Liver (tissue), 9 donors: ENCODE measurements around the gene SEPHS1. TPM values are rescaled to one million over a fixed set of nuclear protein-coding genes. Genes with fewer than 3 reads are reported as not detected.

Experiments
- DNase-seq: peaks from one replicate; pipeline ENCODE4 v3.0.0-alpha.2; 2017; ENCODE audit warnings: low spot score
- H3K27ac ChIP-seq, 2 donors: one replicate each; pipeline ENCODE4 v1.7.0; 2013; ENCODE audit warnings: inconsistent platforms in 2 of 2, low read length in 2 of 2, control low read depth in 1 of 2, low read depth in 1 of 2, mild to moderate bottlenecking in 1 of 2
- H3K27me3 ChIP-seq, 4 donors: one replicate each; pipeline versions ENCODE4 v1.6.1 to v1.7.0; 2013; ENCODE audit warnings: low read length in 3 of 4, inconsistent platforms in 1 of 4, mild to moderate bottlenecking in 1 of 4, moderate library complexity in 1 of 4; ENCODE audit not compliant: control insufficient read depth in 4 of 4, insufficient read depth in 4 of 4
- H3K36me3 ChIP-seq, 4 donors: one replicate each; pipeline versions ENCODE4 v1.6.1 to v1.7.0; 2013; ENCODE audit warnings: low read length in 3 of 4, mild to moderate bottlenecking in 3 of 4, low read depth in 1 of 4, moderate library complexity in 1 of 4; ENCODE audit not compliant: control insufficient read depth in 4 of 4, insufficient read depth in 3 of 4
- H3K4me1 ChIP-seq, 4 donors: one replicate each; pipeline versions ENCODE4 v1.6.1 to v1.7.0; 2013; ENCODE audit warnings: low read length in 3 of 4, mild to moderate bottlenecking in 3 of 4, moderate library complexity in 1 of 4; ENCODE audit not compliant: control insufficient read depth in 4 of 4, insufficient read depth in 4 of 4
- H3K4me3 ChIP-seq, 3 donors: one replicate each; pipeline versions ENCODE4 v1.6.1 to v1.7.0; 2013; ENCODE audit warnings: low read length in 3 of 3, control low read depth in 1 of 3, low read depth in 1 of 3, mild to moderate bottlenecking in 1 of 3
- H3K9ac ChIP-seq, 2 donors: one replicate each; pipeline ENCODE4 v1.7.0; 2013; ENCODE audit warnings: low read length in 2 of 2, mild to moderate bottlenecking in 2 of 2, moderate library complexity in 2 of 2, control low read depth in 1 of 2, low read depth in 1 of 2
- H3K9me3 ChIP-seq, 4 donors: one replicate each; pipeline versions ENCODE4 v1.6.1 to v1.7.0; 2013; ENCODE audit warnings: low read length in 3 of 4; ENCODE audit not compliant: control insufficient read depth in 4 of 4
- ATF3 ChIP-seq: IDR thresholded peaks from 2 replicates; pipeline ENCODE4 v1.6.1; 2016; ENCODE audit warnings: antibody characterized with exemption
- CTCF ChIP-seq: fragments of 150-350 bp; IDR thresholded peaks from 2 replicates; pipeline ENCODE4 v1.5.1; 2017; ENCODE audit warnings: improper control_type of control experiment, low read depth, low read length; ENCODE audit not compliant: missing input control
- EGR1 ChIP-seq, 2 donors: IDR thresholded peaks; 2 replicates each; pipeline ENCODE4 v1.6.1; 2016 to 2018; ENCODE audit warnings: antibody characterized with exemption in 2 of 2, low read depth in 2 of 2
- FOXA1 ChIP-seq: IDR thresholded peaks from 2 replicates; pipeline ENCODE4 v1.6.1; 2016; ENCODE audit warnings: antibody characterized with exemption
- FOXA2 ChIP-seq: IDR thresholded peaks from 2 replicates; pipeline ENCODE4 v1.6.1; 2016; ENCODE audit warnings: antibody characterized with exemption
- GABPA ChIP-seq, 2 donors: IDR thresholded peaks in 1 of 2; conservative IDR thresholded peaks in 1 of 2; 2 replicates each; pipeline ENCODE4 v1.6.1; 2016; ENCODE audit warnings: antibody characterized with exemption in 2 of 2, mild to moderate bottlenecking in 1 of 2, moderate library complexity in 1 of 2
- HNF4A ChIP-seq, 2 donors: conservative IDR thresholded peaks; 2 replicates each; pipeline ENCODE4 v1.6.1; 2016; ENCODE audit warnings: antibody characterized with exemption in 2 of 2, mild to moderate bottlenecking in 2 of 2
- HNF4G ChIP-seq: IDR thresholded peaks from 2 replicates; pipeline ENCODE4 v1.6.1; 2016; ENCODE audit warnings: antibody characterized with exemption
- JUND ChIP-seq, 2 donors: IDR thresholded peaks; 2 replicates each; pipeline ENCODE4 v1.6.1; 2016; ENCODE audit warnings: antibody characterized with exemption in 2 of 2
- MAX ChIP-seq: IDR thresholded peaks from 2 replicates; pipeline ENCODE4 v1.6.1; 2016; ENCODE audit warnings: antibody characterized with exemption
- NR2F2 ChIP-seq: IDR thresholded peaks from 2 replicates; pipeline ENCODE4 v1.6.1; 2016; ENCODE audit warnings: antibody characterized with exemption
- RAD21 ChIP-seq, 2 donors: IDR thresholded peaks; 2 replicates each; pipeline ENCODE4 v1.6.1; 2016; ENCODE audit warnings: antibody characterized with exemption in 2 of 2, mild to moderate bottlenecking in 2 of 2
- REST ChIP-seq: IDR thresholded peaks from 2 replicates; pipeline ENCODE4 v1.6.1; 2016; ENCODE audit warnings: antibody characterized with exemption, mild to moderate bottlenecking
- RXRA ChIP-seq, 2 donors: IDR thresholded peaks; 2 replicates each; pipeline ENCODE4 v1.6.1; 2017 to 2018; ENCODE audit warnings: antibody characterized with exemption in 2 of 2, mild to moderate bottlenecking in 1 of 2
- SP1 ChIP-seq: IDR thresholded peaks from 2 replicates; pipeline ENCODE4 v1.6.1; 2018; ENCODE audit warnings: antibody characterized with exemption, mild to moderate bottlenecking
- TAF1 ChIP-seq: conservative IDR thresholded peaks from 2 replicates; pipeline ENCODE4 v1.6.1; 2016; ENCODE audit warnings: antibody characterized with exemption, mild to moderate bottlenecking
- YY1 ChIP-seq: IDR thresholded peaks from 2 replicates; pipeline ENCODE4 v1.6.1; 2016; ENCODE audit warnings: antibody characterized with exemption, mild to moderate bottlenecking
- WGBS: extraction: QIAGEN DNeasy Blood & Tissue Kit; methylation state at CpG from one replicate; pipeline ENCODE4 v1.1.7; 2013; 5-methylcytosine and 5-hydroxymethylcytosine counted together
- polyA plus RNA-seq, 2 donors: library from polyadenylated mRNA; stranded (reverse) in 1 of 2; unstranded in 1 of 2; fragments of 200-250 nt in 1 of 2; fragments of >200 nt in 1 of 2; fragmentation: Nextera tagmentation in 1 of 2; extraction: Ambion mirVana in 1 of 2; gene quantifications; one replicate each; pipeline versions ENCODE4 v1.2.1 to v1.2.3, GENCODE V29; 2013 to 2015
- total RNA-seq, 2 donors: library from RNA; depleted of rRNA; stranded (reverse); fragments of >200 nt; gene quantifications; one replicate each; pipeline ENCODE4 v1.2.3, GENCODE V29; 2014
- TF ChIP-seq, protein P1 (sequence below): IDR thresholded peaks from 2 replicates; pipeline ENCODE4 v1.6.1; 2016; ENCODE audit warnings: antibody characterized with exemption
- donor health status: healthy.
- donor health status: healthy.
- donor health status: healthy.
- donor health status: healthy.
- donor health status: healthy.

The SEPHS1 gene
- total and polyA plus RNA-seq, 4 donors = 10.4 to 39.3 (median 28.3) TPM

DNA sequence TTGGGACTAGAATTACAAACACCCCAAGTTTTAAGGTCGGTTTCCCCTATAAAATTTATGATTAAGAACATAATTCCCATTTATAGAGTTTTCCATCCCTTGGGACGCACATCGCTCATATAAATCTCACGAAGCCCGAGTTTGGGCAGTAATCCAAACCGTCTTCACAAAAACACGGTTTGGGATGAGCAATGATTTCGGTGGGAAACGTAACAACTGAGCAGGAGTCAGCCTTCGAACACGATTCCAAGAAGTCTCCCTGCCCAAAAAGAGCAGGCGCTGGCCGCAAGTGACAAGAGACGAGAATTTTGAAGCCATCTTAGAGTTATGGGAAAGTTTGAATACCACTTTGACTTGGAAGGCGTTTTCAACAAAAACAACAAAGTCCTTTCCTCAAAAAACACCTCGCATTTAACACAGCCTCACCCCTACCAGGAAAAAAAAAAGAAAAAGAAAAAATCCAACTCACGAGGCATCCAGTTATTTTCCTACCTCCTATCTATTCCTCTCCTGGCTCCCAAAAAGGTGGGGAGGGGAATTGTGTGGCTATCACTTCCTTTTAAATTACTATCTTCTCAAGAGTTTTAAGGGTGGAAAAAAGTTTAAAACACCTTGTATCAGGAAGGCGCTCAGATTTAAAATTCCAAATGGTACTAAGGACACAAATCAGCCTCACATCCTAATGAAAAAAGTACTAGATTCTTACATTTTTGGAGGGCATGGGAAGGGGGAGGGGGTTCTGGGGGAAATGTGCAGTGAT is 1.6 kb downstream of the SEPHS1 start:
- peaks cover 3 to 32% (median 18%) of the 10 kb centered on the region in 4 donors for H3K4me1 ChIP-seq
- TF ChIP-seq, protein P1, sequence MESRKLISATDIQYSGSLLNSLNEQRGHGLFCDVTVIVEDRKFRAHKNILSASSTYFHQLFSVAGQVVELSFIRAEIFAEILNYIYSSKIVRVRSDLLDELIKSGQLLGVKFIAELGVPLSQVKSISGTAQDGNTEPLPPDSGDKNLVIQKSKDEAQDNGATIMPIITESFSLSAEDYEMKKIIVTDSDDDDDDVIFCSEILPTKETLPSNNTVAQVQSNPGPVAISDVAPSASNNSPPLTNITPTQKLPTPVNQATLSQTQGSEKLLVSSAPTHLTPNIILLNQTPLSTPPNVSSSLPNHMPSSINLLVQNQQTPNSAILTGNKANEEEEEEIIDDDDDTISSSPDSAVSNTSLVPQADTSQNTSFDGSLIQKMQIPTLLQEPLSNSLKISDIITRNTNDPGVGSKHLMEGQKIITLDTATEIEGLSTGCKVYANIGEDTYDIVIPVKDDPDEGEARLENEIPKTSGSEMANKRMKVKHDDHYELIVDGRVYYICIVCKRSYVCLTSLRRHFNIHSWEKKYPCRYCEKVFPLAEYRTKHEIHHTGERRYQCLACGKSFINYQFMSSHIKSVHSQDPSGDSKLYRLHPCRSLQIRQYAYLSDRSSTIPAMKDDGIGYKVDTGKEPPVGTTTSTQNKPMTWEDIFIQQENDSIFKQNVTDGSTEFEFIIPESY = no peak
- TF ChIP-seq HNF4A (conservative IDR thresholded peaks at IDR 0.05) = no peak
- no peak for TF ChIP-seq GABPA (IDR thresholded peaks at IDR 0.05 in 1 of 2, conservative IDR thresholded peaks at IDR 0.05 in 1 of 2)
- H3K9me3 ChIP-seq = no peaks in the 10 kb centered on the region
- peak overlapping the region; percentile 88 for H3K27ac ChIP-seq
- peaks cover 0 to 4% (median 0%) of the 10 kb centered on the region in 4 donors for H3K36me3 ChIP-seq
- H3K9ac ChIP-seq = peak overlapping the region; percentile 43 to 87
- peak overlapping the region; percentile 44 to 93 (median 60) for H3K4me3 ChIP-seq
- no peaks in the 10 kb centered on the region for H3K27me3 ChIP-seq
- WGBS = 9% methylated on average over 18 of the region's 18 CpGs
- DNase-seq = no peak

- H3K9ac ChIP-seq = no peak overlapping the region
- WGBS = 93% methylated on average over 12 of the region's 12 CpGs
- no peaks in the 10 kb centered on the region for H3K27me3 ChIP-seq
- no peak overlapping the region for H3K4me3 ChIP-seq
- no peaks in the 10 kb centered on the region for H3K9me3 ChIP-seq
- no peak overlapping the region for H3K27ac ChIP-seq
- peaks cover 0 to 17% (median 3%) of the 10 kb centered on the region in 4 donors for H3K4me1 ChIP-seq
- TF ChIP-seq MAX = no peak
- no peak for TF ChIP-seq EGR1 (IDR thresholded peaks at IDR 0.05; ENCODE audit: low read depth in 2 of 2)
- TF ChIP-seq TAF1 = no peak
- no peak for TF ChIP-seq YY1
- no peak for TF ChIP-seq GABPA (IDR thresholded peaks at IDR 0.05 in 1 of 2, conservative IDR thresholded peaks at IDR 0.05 in 1 of 2)
- no peak for TF ChIP-seq RXRA (IDR thresholded peaks at IDR 0.05)
- no peak for TF ChIP-seq FOXA1
- no peak for TF ChIP-seq JUND (IDR thresholded peaks at IDR 0.05)
- TF ChIP-seq, protein P1 = no peak
- TF ChIP-seq FOXA2 = no peak
- TF ChIP-seq SP1 = no peak
- no peak for TF ChIP-seq NR2F2
- no peak for TF ChIP-seq RAD21 (IDR thresholded peaks at IDR 0.05)
- no peak for TF ChIP-seq ATF3
- TF ChIP-seq HNF4G = no peak
- TF ChIP-seq REST = no peak
- no peak for TF ChIP-seq HNF4A (conservative IDR thresholded peaks at IDR 0.05)
- TF ChIP-seq CTCF = no peak
- H3K36me3 ChIP-seq = peaks cover 0 to 14% (median 2%) of the 10 kb centered on the region in 4 donors
- no peak for DNase-seq
Measured at GRCh38 chr10:13340626-13341376, 7.3 kb downstream of the SEPHS1 start.
